ENCODE data around the gene KCNJ15.

GRCh38 chr21:38221594-38221993 is 35.2 kb upstream of the KCNJ15 start:
- TF ChIP-seq POLR2A (IDR thresholded peaks at IDR 0.05) (no peak), CTCF (IDR thresholded peaks at IDR 0.05) (no peak)

All from Peyer's patch (tissue), 4 donors.